T-helper 1 cell treated with Interleukin-12 subunit alpha and Interleukin-12 subunit beta and Interleukin-4 antibody, amounts not matched to agents 30 μg/mL and 1 μg/mL, for 36 hours (primary cell): ENCODE measurements around the gene STRIP2.
"Not testable (repeated sequence)": the region's sequence is repeated elsewhere in the genome, so short reads cannot be mapped to it uniquely, and the experiment has no call there.

Experiments used
- H3K27ac Mint-ChIP-seq: one replicate; pipeline ENCODE4 v1.8.0; 2021; ENCODE audit warnings: mild to moderate bottlenecking, mixed read lengths
- H3K27me3 Mint-ChIP-seq: one replicate; pipeline ENCODE4 v1.8.0; 2021; ENCODE audit warnings: low read depth, mixed read lengths
- H3K36me3 Mint-ChIP-seq: one replicate; pipeline ENCODE4 v1.8.0; 2021; ENCODE audit warnings: low read depth, mixed read lengths
- H3K4me1 Mint-ChIP-seq: one replicate; pipeline ENCODE4 v1.8.0; 2021; ENCODE audit warnings: low read depth, mixed read lengths
- H3K4me3 Mint-ChIP-seq: one replicate; pipeline ENCODE4 v1.8.0; 2021; ENCODE audit warnings: mild to moderate bottlenecking, moderate library complexity, mixed read lengths
- H3K9me3 Mint-ChIP-seq: one replicate; pipeline ENCODE4 v1.8.0; 2021; ENCODE audit warnings: mixed read lengths

STRIP2 gene

DNA sequence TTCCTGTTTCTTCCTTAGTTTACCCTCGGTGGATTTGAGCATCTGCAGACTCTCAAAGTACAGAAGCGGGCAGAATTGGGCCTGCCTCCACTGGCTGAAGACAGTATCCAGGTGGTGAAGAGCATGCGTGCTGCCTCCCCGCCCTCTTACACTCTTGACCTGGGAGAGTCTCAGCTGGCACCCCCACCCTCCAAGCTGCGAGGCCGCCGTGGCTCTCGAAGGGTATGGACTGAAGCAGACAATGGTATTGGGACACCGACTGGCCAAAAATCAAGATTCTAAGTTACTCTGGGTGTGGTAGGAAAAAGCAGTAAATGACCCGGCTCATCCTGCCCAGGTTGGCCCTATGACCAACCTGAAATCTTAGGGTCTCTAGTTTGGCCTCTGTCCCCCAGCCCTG, 22.2 kb downstream of the STRIP2 start:
- Mint-ChIP-seq H3K36me3 (peaks cover 29% of the 10 kb centered on the region), H3K27ac (no peak overlapping the region), H3K4me3 (no peak overlapping the region), H3K9me3 (no peaks in the 10 kb centered on the region), H3K27me3 (no peaks in the 10 kb centered on the region), H3K4me1 (peaks cover under 1% of the 10 kb centered on the region)

DNA sequence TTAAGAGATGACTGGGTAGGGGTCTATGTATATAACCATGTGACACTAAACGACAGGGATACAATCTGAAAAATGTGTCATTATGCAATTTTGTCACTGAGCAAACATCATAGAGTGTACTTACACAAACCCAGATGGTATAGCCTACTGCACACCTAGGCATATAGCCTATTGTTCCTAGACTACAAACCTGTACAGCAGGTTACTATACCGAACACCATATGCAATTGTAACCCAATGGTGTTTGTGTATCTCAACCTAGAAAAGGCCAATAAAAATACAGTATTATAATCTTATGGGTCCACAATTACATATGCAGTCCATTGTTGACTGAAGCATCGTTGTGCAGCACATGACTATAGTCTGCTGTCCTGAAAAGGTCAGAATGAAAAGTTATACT, 22.9 kb downstream of the STRIP2 start:
- H3K27ac Mint-ChIP-seq, result no peak overlapping the region
- H3K36me3 Mint-ChIP-seq, result peaks cover 22% of the 10 kb centered on the region
- no peaks in the 10 kb centered on the region for H3K27me3 Mint-ChIP-seq
- H3K4me1 Mint-ChIP-seq, result no peaks in the 10 kb centered on the region
- H3K9me3 Mint-ChIP-seq, result no peaks in the 10 kb centered on the region
- no peak overlapping the region for H3K4me3 Mint-ChIP-seq

DNA sequence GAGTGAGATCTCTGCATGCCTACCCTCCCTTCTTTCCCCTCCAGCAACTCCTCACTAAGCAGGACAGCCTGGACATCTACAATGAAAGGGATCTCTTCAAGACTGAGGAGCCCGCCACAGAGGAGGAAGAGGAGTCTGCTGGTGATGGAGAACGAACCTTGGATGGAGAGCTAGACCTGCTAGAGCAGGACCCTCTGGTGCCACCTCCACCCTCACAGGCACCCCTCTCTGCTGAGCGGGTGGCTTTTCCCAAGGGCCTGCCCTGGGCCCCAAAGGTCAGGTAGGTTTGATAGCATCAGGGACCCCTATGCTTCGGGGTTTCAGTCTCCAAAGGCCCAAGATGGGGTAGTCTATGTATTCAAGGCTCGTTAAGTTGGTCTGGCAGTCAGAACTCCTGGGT, 23.9 kb downstream of the STRIP2 start:
- Mint-ChIP-seq H3K4me1 (no peaks in the 10 kb centered on the region), H3K9me3 (no peaks in the 10 kb centered on the region), H3K4me3 (no peak overlapping the region), H3K27me3 (no peaks in the 10 kb centered on the region), H3K27ac (no peak overlapping the region), H3K36me3 (peaks cover 22% of the 10 kb centered on the region)

DNA sequence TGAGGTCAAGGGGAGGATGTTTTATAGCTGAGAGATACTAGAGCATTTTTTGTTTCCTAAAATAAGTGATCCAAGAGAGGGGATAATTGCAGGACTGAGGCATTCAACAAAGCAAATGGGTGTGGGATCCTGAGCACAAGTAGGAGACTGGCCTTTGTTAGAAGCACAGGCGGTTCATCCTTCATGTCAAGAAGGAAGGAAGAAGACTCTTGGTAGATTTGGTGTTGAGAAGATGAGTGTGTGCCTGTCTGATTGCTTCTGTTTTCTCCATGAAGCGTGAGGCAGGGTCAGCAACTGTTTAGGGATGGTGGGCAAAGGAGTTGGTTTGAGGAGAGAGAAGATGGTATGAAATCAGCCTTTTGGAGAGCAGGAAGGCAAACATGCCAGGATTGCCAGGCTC, 27.6 kb downstream of the STRIP2 start:
- Mint-ChIP-seq H3K36me3 (peaks cover 17% of the 10 kb centered on the region), H3K27ac (no peak overlapping the region), H3K4me3 (no peak overlapping the region), H3K4me1 (no peaks in the 10 kb centered on the region), H3K27me3 (no peaks in the 10 kb centered on the region), H3K9me3 (no peaks in the 10 kb centered on the region)

DNA sequence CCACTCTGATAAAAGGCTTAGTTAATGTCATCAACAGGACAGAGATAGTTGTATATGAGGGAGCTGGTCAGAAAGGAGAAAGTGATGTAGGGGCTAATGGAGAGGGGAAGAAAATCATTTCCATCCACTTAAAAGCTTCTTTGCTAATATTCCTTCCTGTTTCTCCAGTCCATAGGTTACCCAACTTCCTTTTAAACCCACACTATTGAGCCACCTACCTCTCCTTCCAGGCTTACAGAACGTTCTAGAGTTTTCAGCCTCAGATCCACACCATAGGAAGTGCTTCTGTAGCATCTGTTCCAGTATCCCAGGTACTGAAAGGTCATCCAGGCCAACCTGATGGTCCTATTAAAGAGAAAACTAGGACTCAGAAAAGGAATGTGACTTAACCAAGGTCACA, 28.2 kb downstream of the STRIP2 start:
- no peak overlapping the region for H3K27ac Mint-ChIP-seq
- no peak overlapping the region for H3K4me3 Mint-ChIP-seq

DNA sequence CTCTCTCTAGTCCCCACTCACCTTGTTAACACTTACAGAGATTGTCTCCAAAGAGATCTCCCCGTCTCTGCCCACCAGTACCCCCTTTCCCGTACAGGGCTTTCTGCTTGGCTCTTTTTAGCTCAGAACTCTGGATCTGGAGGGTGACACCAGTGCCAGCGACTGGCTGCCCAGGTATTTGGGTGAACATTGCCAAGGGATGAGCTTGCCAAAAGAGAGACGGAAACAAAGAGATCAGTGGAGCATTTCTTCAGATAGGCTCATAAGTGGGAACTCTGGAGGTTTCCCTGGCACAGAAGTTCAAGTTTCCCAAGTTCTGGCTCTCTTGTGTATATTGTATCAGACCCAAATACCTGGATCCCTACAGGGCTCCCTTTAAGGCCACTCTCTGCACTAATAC, 30.0 kb downstream of the STRIP2 start:
- Mint-ChIP-seq H3K36me3 (peaks cover 11% of the 10 kb centered on the region), H3K27me3 (no peaks in the 10 kb centered on the region), H3K4me1 (peaks cover 3% of the 10 kb centered on the region), H3K9me3 (no peaks in the 10 kb centered on the region), H3K4me3 (no peak overlapping the region), H3K27ac (no peak overlapping the region)

More for the DNA sequence above, 28.2 kb downstream of the STRIP2 start:
- Mint-ChIP-seq H3K36me3 (peaks cover 18% of the 10 kb centered on the region), H3K27me3 (no peaks in the 10 kb centered on the region), H3K4me1 (no peaks in the 10 kb centered on the region), H3K9me3 (no peaks in the 10 kb centered on the region)

DNA sequence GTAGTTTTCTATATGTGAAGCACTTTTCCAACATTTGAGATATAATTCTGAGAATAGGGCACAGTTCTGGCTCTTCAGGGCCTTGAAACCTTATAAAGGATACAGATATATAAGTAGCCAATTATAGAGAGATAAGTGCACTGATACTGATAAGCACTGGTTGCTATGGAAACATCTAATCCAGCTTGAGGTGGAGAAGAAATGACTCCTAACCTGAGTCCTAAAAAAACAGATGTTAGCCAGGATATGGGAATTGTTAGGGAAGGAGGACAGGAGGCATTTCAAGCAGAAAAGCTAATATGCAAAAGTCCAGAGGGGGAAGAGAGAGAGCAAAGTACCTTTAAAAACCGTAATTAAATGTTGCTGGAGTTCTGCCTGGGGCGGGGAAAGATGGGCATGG, 30.8 kb downstream of the STRIP2 start:
- H3K27ac Mint-ChIP-seq, result no peak overlapping the region
- H3K9me3 Mint-ChIP-seq, result no peaks in the 10 kb centered on the region
- H3K4me3 Mint-ChIP-seq, result no peak overlapping the region
- peaks cover 11% of the 10 kb centered on the region for H3K36me3 Mint-ChIP-seq
- no peaks in the 10 kb centered on the region for H3K27me3 Mint-ChIP-seq
- H3K4me1 Mint-ChIP-seq, result peaks cover 4% of the 10 kb centered on the region

DNA sequence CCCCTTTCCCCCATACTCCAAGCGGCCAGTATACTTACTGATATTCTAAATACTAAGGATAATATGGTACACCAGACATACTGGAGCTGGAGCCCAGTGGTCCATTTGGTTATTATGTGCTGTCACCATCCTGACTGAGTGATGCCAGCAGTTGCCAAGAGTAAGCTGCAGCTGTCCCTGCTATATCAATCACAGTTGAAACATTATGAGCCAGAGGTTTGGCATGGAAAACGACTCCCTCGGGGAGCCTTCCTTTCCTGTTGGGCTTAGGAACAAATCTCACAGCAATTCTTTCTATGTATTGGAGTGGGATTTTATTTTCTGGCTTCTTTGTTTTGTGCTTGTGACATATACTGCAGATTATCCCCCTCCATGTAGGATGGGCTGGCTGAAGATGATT, 32.6 kb downstream of the STRIP2 start:
- Mint-ChIP-seq H3K9me3 (no peaks in the 10 kb centered on the region), H3K27me3 (no peaks in the 10 kb centered on the region), H3K4me3 (no peak overlapping the region), H3K36me3 (peaks cover 15% of the 10 kb centered on the region), H3K4me1 (peaks cover 4% of the 10 kb centered on the region), H3K27ac (no peak overlapping the region)

DNA sequence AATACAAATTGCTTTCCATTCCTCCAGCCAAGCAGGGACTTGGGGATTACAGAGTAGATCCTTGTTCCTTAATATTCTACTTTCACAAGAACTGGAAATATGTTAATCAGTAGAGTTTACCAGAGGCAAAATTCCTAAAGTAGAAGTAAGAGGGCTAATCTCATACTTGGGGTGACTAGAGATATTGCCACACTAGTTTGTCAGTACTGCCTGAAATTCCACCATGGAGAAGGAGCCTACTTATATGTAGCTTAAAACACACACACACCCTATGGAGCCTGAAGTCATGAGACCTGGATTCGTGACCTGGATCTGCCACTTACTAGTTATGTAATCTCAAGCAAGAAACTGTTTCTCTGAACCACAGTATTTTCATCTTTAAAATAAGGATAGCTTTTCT, 33.9 kb downstream of the STRIP2 start:
- Mint-ChIP-seq H3K27ac (no peak overlapping the region), H3K4me3 (no peak overlapping the region), H3K4me1 (peaks cover 4% of the 10 kb centered on the region), H3K36me3 (peaks cover 15% of the 10 kb centered on the region), H3K9me3 (no peaks in the 10 kb centered on the region), H3K27me3 (no peaks in the 10 kb centered on the region)

DNA sequence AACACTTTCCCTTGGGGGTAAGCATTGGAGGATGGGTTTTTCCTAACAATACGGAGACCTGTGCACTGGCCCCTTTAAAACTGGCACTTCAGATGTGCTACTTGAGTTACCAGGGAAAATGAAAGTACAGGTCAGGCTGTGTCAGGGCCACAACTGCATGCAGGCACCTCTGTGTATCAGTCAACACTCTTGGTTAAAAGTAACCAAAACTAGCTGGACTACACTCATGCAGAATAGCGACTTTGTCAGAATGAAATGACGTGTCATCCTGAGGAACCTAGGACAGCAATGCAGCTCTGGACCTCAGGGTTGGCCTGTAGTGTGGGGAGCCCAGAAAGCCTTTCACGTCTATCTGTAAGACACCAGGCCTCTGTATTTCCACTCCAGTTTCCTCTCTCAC, 34.3 kb downstream of the STRIP2 start:
- Mint-ChIP-seq H3K36me3 (peaks cover 15% of the 10 kb centered on the region), H3K27ac (peak overlapping the region; percentile 41), H3K27me3 (no peaks in the 10 kb centered on the region), H3K9me3 (no peaks in the 10 kb centered on the region), H3K4me1 (peaks cover 4% of the 10 kb centered on the region), H3K4me3 (no peak overlapping the region)

DNA sequence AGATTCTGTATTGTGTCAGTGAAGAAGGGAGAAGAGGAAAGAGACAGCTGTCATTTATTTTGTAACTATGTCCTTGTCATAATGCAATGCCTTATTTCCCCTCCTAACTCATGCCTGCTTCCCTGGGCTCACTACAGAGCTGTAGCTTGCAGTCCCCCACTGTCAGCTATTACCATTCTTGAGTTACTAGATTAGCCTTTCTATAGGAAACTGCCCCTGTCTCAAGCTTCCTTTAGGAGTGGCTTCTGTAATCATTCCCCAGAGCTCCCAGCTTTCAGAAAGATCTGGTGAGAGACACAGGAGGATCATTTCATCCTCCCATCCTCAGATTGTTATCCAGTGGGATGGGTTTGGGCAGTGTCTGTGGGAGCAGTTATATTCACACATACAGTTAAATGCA, 35.7 kb downstream of the STRIP2 start:
- Mint-ChIP-seq H3K27ac (no peak overlapping the region), H3K36me3 (peaks cover 13% of the 10 kb centered on the region)

DNA sequence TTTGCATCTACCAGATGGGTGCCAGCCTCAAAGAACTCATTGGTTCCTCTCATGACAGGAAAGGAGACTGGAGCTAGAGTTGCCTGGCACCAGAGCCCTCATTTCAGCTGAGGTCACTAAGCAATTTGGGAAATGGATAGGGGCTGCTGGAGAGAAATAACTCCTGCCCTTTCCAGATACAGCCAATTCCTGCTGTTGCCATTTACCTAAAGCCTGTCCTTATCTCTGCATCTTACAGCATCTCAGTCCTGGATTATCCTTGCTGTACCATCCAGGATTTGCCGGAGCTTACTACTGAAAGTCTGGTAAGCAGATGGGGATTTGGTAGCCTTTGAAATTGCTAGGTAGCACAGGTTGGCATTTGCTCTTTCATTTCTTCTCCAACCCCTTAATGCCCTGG, 36.2 kb downstream of the STRIP2 start:
- H3K4me1 Mint-ChIP-seq, result peaks cover 4% of the 10 kb centered on the region
- H3K4me3 Mint-ChIP-seq, result no peak overlapping the region
- no peak overlapping the region for H3K27ac Mint-ChIP-seq
- no peaks in the 10 kb centered on the region for H3K9me3 Mint-ChIP-seq
- no peaks in the 10 kb centered on the region for H3K27me3 Mint-ChIP-seq
- peaks cover 11% of the 10 kb centered on the region for H3K36me3 Mint-ChIP-seq

More for the DNA sequence above, 35.7 kb downstream of the STRIP2 start:
- Mint-ChIP-seq H3K9me3 (no peaks in the 10 kb centered on the region), H3K27me3 (no peaks in the 10 kb centered on the region), H3K4me3 (no peak overlapping the region), H3K4me1 (peaks cover 4% of the 10 kb centered on the region)

DNA sequence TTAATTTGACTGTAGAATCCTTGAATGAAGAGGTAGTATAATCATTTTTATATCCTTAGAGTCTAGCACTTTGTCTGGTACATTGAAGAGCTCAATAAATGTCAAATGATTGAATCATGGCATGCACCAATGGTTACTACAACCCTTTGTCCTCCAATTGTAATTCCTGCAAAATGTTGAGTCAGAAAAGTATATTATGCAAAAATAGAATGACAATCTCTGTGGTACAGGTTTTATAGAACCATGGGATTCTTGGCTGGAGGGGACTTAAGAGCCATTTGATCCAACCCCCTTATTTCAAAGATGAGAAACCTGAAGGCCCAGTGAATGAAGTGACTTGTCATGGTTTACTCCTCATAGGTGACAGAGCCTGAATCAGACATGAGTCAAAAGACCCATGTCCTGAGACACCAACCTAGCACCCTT, 37.2 kb downstream of the STRIP2 start:
- H3K27me3 Mint-ChIP-seq, result no peaks in the 10 kb centered on the region
- no peak overlapping the region for H3K27ac Mint-ChIP-seq
- H3K9me3 Mint-ChIP-seq, result no peaks in the 10 kb centered on the region
- H3K4me1 Mint-ChIP-seq, result peaks cover 4% of the 10 kb centered on the region
- no peak overlapping the region for H3K4me3 Mint-ChIP-seq
- peaks cover 11% of the 10 kb centered on the region for H3K36me3 Mint-ChIP-seq

DNA sequence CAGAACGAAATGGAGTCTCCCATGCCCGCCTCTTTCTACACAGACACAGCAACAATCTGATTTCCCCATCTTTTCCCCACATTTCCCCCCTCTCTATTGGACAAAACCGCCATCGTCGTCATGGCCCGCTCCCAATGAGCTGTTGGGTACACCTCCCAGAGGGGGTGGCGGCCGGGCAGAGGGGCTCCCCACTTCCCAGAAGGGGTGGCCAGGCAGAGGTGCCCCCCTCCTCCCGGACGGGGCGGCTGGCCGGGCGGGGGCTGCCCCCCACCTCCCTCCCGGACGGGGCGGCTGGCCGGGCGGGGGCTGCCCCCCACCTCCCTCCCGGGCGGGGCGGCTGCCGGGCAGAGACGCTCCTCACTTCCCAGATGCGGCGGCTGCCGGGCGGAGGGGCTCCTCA, 41.7 kb downstream of the STRIP2 start:
- not testable (repeated sequence) for H3K9me3 Mint-ChIP-seq, H3K27ac Mint-ChIP-seq, H3K4me3 Mint-ChIP-seq, H3K27me3 Mint-ChIP-seq, H3K4me1 Mint-ChIP-seq
- peaks cover 16% of the 10 kb centered on the region for H3K36me3 Mint-ChIP-seq

DNA sequence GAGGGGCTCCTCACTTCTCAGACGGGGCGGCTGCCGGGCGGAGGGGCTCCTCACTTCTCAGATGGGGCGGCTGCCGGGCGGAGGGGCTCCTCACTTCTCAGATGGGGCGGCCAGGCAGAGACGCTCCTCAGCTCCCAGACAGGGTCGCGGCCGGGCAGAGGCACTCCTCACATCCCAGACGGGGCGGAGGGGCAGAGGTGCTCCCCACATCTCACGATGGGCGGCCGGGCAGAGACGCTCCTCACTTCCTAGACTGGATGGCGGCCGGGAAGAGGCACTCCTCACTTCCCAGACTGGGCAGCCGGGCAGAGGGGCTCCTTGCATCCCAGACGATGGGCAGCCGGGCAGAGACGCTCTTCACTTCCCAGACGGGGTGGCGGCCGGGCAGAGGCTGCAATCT, 42.2 kb downstream of the STRIP2 start:
- peaks cover 13% of the 10 kb centered on the region for H3K36me3 Mint-ChIP-seq
- not testable (repeated sequence) for H3K27ac Mint-ChIP-seq, H3K9me3 Mint-ChIP-seq, H3K4me3 Mint-ChIP-seq, H3K4me1 Mint-ChIP-seq, H3K27me3 Mint-ChIP-seq

DNA sequence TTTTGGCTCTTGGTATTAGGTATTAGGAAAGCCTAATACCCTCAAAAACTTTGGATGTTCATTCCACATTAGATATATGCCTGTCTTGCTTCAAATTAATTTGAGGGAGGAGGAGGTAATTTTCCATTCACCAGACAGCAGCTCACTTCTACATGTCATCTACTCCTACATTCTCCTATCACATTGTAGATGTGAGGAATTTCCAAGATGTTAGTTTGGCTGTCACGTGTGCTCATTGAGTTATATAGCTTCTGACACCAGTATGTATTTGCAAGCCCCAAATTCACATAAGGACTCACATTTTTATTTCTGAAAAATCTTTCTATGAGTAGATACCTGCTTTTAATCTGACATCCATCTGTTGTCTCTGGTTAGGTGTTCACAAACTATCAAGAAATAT, 45.6 kb downstream of the STRIP2 start:
- Mint-ChIP-seq H3K27ac (no peak overlapping the region), H3K4me1 (peaks cover 5% of the 10 kb centered on the region), H3K36me3 (peaks cover 26% of the 10 kb centered on the region), H3K4me3 (no peak overlapping the region), H3K9me3 (no peaks in the 10 kb centered on the region), H3K27me3 (no peaks in the 10 kb centered on the region)
